GM10266 (cell line): ENCODE data around the gene CEP350.
"Not testable (repeated sequence)": the region's sequence is repeated elsewhere in the genome, so short reads cannot be mapped to it uniquely, and the experiment has no call there.

Source experiments
- DNase-seq: peaks from one replicate; pipeline ENCODE4 v3.0.0; 2012; ENCODE audit errors: extremely low spot score
- TF ChIP-seq, protein P1 (sequence below): IDR thresholded peaks from 2 replicates; pipeline ENCODE4 v1.5.1; 2012; ENCODE audit warnings: mild to moderate bottlenecking, low read depth; ENCODE audit not compliant: control insufficient read depth, insufficient read depth; ENCODE audit errors: missing control alignments

Gene CEP350

DNA sequence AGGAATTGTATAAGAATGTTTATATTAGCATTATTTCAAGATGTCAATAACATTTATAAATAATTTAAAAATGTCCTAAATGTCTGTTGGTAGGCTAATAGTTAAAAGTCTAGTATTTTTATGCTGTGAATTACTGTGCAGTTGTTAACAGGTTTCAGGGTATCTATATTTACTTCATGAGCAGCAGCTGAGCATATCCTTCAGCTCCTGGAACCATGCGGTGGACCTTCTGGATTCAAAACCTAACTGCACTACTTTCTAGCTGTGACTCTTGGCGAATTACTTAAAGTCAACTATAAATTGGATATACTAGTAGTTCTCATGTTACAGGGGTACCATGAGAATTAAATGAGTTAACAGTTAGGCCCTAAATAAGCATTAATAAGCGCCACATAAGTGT lies 3.7 kb downstream of the CEP350 start:
- TF ChIP-seq, protein P1, sequence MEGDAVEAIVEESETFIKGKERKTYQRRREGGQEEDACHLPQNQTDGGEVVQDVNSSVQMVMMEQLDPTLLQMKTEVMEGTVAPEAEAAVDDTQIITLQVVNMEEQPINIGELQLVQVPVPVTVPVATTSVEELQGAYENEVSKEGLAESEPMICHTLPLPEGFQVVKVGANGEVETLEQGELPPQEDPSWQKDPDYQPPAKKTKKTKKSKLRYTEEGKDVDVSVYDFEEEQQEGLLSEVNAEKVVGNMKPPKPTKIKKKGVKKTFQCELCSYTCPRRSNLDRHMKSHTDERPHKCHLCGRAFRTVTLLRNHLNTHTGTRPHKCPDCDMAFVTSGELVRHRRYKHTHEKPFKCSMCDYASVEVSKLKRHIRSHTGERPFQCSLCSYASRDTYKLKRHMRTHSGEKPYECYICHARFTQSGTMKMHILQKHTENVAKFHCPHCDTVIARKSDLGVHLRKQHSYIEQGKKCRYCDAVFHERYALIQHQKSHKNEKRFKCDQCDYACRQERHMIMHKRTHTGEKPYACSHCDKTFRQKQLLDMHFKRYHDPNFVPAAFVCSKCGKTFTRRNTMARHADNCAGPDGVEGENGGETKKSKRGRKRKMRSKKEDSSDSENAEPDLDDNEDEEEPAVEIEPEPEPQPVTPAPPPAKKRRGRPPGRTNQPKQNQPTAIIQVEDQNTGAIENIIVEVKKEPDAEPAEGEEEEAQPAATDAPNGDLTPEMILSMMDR, result no peak
- no peak for DNase-seq

DNA sequence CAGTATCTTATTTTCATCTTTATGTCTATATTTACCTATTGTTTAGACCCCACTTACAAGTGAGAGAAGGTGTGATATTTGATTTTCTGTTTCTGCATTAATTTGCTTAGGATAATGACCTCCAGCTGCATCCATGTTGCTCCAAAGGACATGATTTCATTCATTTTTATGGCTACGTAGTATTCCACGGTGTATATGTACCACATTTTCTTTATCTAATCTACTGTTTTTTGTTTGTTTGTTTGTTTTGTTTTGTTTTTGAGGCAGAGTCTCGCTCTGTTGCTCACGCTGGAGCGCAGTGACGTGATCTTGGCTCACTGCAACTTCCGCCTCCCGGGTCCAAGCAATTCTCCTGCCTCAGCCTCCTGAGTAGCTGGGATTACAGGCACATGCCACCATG lies 7.6 kb downstream of the CEP350 start:
- not testable (repeated sequence) for DNase-seq

DNA sequence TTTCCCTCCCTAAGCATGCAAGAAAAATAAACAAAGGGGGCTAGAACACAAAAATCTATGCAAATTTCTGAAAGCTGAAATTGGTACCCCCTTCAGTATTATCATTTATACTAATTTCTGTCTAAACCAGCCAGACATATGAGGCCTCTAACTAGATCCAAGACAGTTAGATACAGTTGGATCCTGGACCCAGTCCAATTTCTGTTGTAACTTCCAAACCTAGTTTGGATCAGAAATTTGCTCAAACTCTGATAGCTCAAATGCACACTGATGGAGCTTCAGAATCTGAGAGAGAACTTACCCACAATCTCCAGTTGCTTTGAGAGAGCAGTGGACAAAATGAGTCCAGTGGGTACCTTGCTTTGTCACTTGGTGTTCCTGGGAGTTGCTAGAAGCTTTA lies 11.9 kb downstream of the CEP350 start:
- no peak for DNase-seq
- TF ChIP-seq, protein P1, result no peak

DNA sequence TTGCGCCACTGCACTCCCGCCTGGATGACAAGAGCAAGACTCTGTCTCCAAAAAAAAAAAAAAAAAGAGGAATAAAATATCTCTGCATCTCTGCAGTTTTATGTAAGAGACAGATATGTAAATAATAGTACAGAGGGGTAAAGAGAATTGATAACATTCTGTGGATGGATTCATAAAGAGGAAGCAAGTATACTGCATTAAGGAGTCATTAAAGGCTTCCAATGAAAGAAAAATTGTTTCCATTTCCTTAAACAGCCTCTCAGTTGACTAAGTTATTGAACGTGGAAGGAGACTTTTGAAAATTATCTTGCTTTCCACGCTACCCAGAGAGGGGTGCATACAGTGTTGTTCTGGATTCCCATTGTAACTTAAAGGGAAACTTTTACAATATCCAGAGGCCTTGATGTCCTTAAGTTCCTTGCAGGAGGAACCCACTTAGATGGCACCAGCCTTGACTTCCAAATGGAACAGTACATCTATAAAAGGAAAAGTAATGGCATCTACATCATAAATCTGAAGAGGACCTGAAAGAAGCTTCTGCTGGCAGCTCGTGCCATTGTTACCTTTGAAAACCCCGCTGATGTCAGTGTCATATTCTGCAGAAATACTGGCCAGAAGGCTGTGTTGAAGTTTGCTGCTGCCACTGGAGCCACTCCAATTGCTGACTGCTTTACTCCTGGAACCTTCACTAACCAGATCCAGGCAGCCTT lies 13.8 kb downstream of the CEP350 start:
- no peak for DNase-seq
- TF ChIP-seq, protein P1, result no peak

DNA sequence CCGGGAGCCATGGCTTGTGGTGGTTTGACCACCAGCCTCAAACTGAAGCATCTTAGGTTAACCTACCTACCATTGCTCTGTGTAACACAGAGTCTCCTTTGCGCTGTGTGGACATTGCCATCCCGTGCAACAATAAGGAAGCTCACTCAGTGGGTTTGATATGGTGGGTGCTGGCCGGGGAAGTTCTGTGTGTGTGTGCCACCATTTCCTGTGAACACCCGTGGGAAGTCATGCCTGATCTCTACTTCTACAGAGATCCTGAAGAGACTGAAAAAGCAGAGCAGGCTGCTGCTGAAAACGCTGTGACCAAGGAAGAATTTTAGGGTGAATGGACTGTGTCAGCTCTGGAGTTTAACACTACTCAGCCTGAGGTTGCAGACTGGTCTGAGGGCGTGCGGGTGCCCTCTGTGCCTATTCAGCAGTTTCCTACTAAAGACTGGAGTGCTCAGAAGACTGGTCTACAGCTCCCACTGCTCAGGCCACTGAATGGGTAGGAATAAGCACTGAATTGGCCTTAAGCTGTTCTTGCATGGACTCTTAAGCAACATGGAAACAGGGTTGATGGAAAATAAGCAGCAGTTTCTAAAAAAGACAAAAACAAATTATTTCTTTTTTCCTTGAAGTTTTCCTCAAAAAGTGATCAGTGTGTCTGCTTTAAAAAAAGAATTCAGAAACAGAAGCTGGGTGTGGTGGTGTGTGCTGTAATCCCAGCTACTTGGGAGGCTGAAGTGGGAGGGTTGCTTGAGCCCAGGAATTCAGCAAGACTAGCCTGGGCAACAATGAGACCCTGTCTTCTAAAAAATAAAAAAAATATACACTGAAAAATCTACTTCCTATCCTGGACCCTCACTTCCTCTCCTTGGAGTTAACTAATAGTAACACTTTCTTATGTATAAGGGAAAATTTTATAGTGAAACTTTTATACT lies 14.6 kb downstream of the CEP350 start:
- TF ChIP-seq, protein P1, result no peak
- DNase-seq, result no peak

DNA sequence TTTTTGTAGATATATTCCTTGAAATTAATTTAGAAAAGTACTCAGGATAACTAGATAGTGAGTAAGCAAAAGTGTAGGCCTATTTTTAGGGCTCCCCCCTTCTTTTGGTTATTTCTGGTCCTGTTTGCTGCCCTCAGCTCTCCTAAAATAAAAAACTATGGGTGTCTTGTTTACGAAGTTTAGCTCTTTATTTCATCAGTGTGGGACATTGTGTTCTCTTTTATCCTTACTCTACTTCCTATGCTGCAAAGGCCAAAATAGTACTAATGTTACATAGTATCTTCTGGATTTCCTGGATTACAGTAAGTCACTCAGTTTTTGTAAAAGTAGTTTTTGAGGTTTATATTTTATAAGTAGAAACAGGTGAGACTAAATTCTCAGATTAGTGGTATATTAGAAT lies 15.4 kb downstream of the CEP350 start:
- TF ChIP-seq, protein P1, result no peak

DNA sequence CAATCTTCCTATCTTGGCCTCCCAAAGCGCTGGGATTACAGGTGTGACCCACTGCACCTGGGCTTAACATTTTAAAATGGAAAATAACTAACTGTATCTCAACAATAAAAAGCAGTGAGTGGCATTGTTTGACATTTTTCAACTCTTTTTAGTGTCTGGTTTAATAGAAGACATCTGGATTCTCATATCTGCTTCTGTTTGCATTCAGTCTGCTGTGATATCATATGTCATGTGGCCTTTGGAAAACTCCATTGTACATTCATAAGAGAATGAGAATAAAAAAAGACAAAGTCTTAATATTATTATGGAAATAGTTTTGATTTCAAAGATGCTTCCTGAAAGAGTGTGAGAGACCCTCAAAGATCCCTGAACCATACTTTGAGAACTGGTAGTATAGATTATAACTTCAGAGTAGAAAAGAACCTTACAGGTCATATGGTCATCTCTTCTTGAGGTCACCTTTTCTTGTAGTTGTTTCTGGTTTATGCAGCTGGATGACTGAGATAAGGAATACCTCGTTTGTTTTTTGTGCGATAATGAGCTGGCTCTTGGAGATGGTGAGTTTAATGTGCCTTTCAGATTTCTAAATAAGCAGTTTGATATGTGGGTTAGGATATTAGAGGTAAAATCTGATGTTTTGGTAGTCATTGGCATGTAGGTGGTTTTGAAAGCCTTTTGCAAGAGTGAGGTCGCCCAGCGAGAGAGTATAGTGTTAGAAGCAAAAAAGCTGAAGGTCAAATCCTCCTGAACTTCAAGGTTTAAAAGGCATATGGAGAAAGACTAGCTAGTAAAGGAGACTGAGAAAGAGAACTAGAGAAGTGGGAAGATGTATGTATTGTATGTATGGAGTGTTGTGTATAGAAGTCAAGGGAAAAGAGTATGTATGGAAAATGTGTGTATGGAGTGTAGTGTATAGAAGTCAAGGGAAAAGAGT lies 17.2 kb downstream of the CEP350 start:
- TF ChIP-seq, protein P1, result no peak
- DNase-seq, result no peak

More for the DNA sequence above, 15.4 kb downstream of the CEP350 start:
- DNase-seq, result no peak
